ENCODE data around the gene SIGLEC12.
A peak's percentile ranks its signal among the peaks of the same experiment; 100 is the strongest.

SIGLEC12 gene

DNA sequence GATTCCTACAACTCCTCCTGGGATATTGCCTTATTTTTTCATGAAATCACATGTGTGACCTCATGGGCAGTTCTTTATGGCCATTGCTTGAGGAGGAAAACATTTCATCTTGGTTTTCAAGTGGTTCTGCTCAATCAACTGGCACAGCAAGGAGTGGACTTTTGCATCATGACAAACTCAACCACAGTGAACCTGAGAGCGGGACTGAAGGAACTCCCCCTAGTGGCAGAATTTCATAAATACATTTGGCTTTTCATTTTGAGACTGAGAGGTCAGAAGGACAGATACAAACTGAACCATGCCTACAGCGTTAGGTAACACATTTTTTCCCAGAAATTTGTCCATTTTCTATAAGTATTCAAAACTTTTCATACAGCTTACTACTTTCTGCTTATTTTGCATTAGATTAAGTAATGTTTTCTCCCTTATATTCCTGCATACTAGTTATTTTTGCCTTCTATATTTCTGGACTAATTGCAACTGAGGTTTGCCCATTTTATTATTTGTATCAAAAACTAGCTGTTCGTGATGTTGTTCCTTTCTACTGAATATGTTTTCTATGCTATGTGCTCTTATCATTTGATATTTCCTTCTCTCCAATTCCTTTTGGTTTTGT lies 13.4 kb upstream of the SIGLEC12 start:
- H3K9ac ChIP-seq (ENCODE audit: low read length), result no peak overlapping the region
- no peaks in the 10 kb centered on the region for H3K9me2 ChIP-seq (replicated peaks; ENCODE audit: insufficient read depth, low read length)
- H2AFZ ChIP-seq (ENCODE audit: low read length), result no peak overlapping the region
- H3K27me3 ChIP-seq (replicated peaks; ENCODE audit: insufficient read depth, low read length), result no peaks in the 10 kb centered on the region
- DNase-seq, result peak; percentile 39
- no peak overlapping the region for H3K4me3 ChIP-seq (ENCODE audit: low read length)
- H3K36me3 ChIP-seq (replicated peaks; ENCODE audit: insufficient read depth, low read length), result no peaks in the 10 kb centered on the region
- no peak overlapping the region for H3K27ac ChIP-seq (ENCODE audit: low read length)
- H3K4me1 ChIP-seq (ENCODE audit: low read length), result no peaks in the 10 kb centered on the region
- TF ChIP-seq EZH2phosphoT487 (IDR thresholded peaks at IDR 0.05; ENCODE audit: low read length), result no peak
- TF ChIP-seq, protein P1, sequence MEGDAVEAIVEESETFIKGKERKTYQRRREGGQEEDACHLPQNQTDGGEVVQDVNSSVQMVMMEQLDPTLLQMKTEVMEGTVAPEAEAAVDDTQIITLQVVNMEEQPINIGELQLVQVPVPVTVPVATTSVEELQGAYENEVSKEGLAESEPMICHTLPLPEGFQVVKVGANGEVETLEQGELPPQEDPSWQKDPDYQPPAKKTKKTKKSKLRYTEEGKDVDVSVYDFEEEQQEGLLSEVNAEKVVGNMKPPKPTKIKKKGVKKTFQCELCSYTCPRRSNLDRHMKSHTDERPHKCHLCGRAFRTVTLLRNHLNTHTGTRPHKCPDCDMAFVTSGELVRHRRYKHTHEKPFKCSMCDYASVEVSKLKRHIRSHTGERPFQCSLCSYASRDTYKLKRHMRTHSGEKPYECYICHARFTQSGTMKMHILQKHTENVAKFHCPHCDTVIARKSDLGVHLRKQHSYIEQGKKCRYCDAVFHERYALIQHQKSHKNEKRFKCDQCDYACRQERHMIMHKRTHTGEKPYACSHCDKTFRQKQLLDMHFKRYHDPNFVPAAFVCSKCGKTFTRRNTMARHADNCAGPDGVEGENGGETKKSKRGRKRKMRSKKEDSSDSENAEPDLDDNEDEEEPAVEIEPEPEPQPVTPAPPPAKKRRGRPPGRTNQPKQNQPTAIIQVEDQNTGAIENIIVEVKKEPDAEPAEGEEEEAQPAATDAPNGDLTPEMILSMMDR (IDR thresholded peaks at IDR 0.05; ENCODE audit: low read length), result peak; percentile 60
- no peak for TF ChIP-seq EZH2 (optimal IDR thresholded peaks at IDR 0.05; ENCODE audit: low read depth, low read length)
- no peaks in the 10 kb centered on the region for H4K20me1 ChIP-seq (ENCODE audit: insufficient read depth, low read length)
- H3K9me3 ChIP-seq (replicated peaks; ENCODE audit: insufficient read depth, low read length), result no peaks in the 10 kb centered on the region
- no peaks in the 10 kb centered on the region for H3K79me2 ChIP-seq (ENCODE audit: low read length)
- H3K4me2 ChIP-seq (ENCODE audit: low read depth, low read length), result no peak overlapping the region
- no peaks in the 10 kb centered on the region for H3F3A ChIP-seq (ENCODE audit: insufficient read depth, low read length)

DNA sequence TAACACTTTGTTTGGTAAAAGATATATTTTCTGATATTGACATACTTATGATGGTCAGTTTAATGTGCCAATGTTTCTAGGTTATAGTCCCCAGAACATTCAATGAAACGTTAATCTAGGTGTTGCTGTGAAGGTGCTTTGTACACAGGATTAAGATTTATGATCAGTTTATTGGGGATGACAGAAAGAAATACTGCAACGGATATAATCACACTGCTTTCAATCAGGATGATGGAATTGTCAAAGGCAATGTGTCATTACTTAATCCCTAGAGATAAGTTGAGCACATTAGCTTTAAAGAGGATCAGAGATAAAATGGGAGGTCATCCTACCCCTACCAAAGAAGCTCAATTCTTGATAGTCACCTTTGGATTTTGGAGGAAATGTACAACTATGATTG lies 12.4 kb upstream of the SIGLEC12 start:
- H3K79me2 ChIP-seq (ENCODE audit: low read length), result no peaks in the 10 kb centered on the region
- H3K4me3 ChIP-seq (ENCODE audit: low read length), result no peak overlapping the region
- DNase-seq, result no peak
- no peak overlapping the region for H3K27ac ChIP-seq (ENCODE audit: low read length)
- H3K9me2 ChIP-seq (replicated peaks; ENCODE audit: insufficient read depth, low read length), result no peaks in the 10 kb centered on the region
- H3K27me3 ChIP-seq (replicated peaks; ENCODE audit: insufficient read depth, low read length), result no peaks in the 10 kb centered on the region
- TF ChIP-seq EZH2 (optimal IDR thresholded peaks at IDR 0.05; ENCODE audit: low read depth, low read length) (no peak), EZH2phosphoT487 (IDR thresholded peaks at IDR 0.05; ENCODE audit: low read length) (no peak)
- TF ChIP-seq, protein P1 (IDR thresholded peaks at IDR 0.05; ENCODE audit: low read length), result no peak
- no peak overlapping the region for H2AFZ ChIP-seq (ENCODE audit: low read length)
- H3K9me3 ChIP-seq (replicated peaks; ENCODE audit: insufficient read depth, low read length), result no peaks in the 10 kb centered on the region
- no peak overlapping the region for H3K4me2 ChIP-seq (ENCODE audit: low read depth, low read length)
- H4K20me1 ChIP-seq (ENCODE audit: insufficient read depth, low read length), result no peaks in the 10 kb centered on the region
- H3K4me1 ChIP-seq (ENCODE audit: low read length), result no peaks in the 10 kb centered on the region
- no peaks in the 10 kb centered on the region for H3K36me3 ChIP-seq (replicated peaks; ENCODE audit: insufficient read depth, low read length)
- H3F3A ChIP-seq (ENCODE audit: insufficient read depth, low read length), result no peaks in the 10 kb centered on the region
- no peak overlapping the region for H3K9ac ChIP-seq (ENCODE audit: low read length)

DNA sequence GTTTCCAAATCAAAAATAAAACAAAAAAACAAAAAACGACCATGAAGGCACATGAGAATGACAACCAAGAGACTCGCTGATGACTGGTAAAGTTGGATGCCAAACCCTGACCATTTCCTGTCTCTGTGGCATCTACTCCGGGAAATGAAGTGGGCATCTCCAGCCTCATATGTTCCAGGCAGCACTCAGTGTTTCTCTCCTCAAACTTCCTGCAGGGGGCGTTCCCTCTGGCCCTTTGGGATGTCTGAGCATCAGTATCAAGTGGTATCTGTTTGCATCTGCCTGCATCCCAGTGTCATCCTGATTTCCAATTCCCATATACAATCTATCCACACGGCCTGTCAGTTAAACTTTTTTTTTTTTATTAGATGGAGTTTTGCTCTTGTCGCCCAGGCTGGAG lies 9.8 kb upstream of the SIGLEC12 start:
- Histone ChIP-seq H4K20me1 (ENCODE audit: insufficient read depth, low read length) (no peaks in the 10 kb centered on the region; the same call in 1 of the 2 replicates), H3K9ac (ENCODE audit: low read length) (no peak overlapping the region), H3K4me1 (ENCODE audit: low read length) (no peaks in the 10 kb centered on the region), H3K4me3 (ENCODE audit: low read length) (no peak overlapping the region), H3F3A (ENCODE audit: insufficient read depth, low read length) (no peaks in the 10 kb centered on the region), H3K27me3 (replicated peaks; ENCODE audit: insufficient read depth, low read length) (no peaks in the 10 kb centered on the region), H3K9me3 (replicated peaks; ENCODE audit: insufficient read depth, low read length) (no peaks in the 10 kb centered on the region), H2AFZ (ENCODE audit: low read length) (no peak overlapping the region), H3K79me2 (ENCODE audit: low read length) (no peaks in the 10 kb centered on the region), H3K27ac (ENCODE audit: low read length) (no peak overlapping the region), H3K36me3 (replicated peaks; ENCODE audit: insufficient read depth, low read length) (no peaks in the 10 kb centered on the region), H3K9me2 (replicated peaks; ENCODE audit: insufficient read depth, low read length) (no peaks in the 10 kb centered on the region), H3K4me2 (ENCODE audit: low read depth, low read length) (no peak overlapping the region)
- TF ChIP-seq EZH2 (optimal IDR thresholded peaks at IDR 0.05; ENCODE audit: low read depth, low read length), result no peak
- TF ChIP-seq EZH2phosphoT487 (IDR thresholded peaks at IDR 0.05; ENCODE audit: low read length), result no peak
- TF ChIP-seq, protein P1 (IDR thresholded peaks at IDR 0.05; ENCODE audit: low read length), result no peak
- DNase-seq, result no peak

Data from MM.1S (cell line).